Measurements from ENCODE around the gene ATP6V0D1.

ATP6V0D1 gene

GRCh38 chr16:67405336-67405735, 75.6 kb downstream of the ATP6V0D1 start:
- no peak overlapping the region for H3K4me3 ChIP-seq (ENCODE audit: low read depth, low read length)
- H3K36me3 ChIP-seq (ENCODE audit: control insufficient read depth, insufficient read depth, low read length): no peaks in the 10 kb centered on the region
- TF ChIP-seq CTCF (IDR thresholded peaks at IDR 0.05): no peak
- no peak overlapping the region for H3K9ac ChIP-seq
- H2AFZ ChIP-seq: no peak overlapping the region
- H3K79me2 ChIP-seq: no peaks in the 10 kb centered on the region
- H3K4me1 ChIP-seq: peaks cover 13% of the 10 kb centered on the region
- H3K9me3 ChIP-seq (ENCODE audit: control insufficient read depth, low read length): no peaks in the 10 kb centered on the region
- no peak overlapping the region for H3K27ac ChIP-seq
- no peak overlapping the region for H3K4me2 ChIP-seq (ENCODE audit: low read length)
- H3K27me3 ChIP-seq (ENCODE audit: control insufficient read depth, insufficient read depth, low read length): no peaks in the 10 kb centered on the region

GRCh38 chr16:67404740-67405226, 76.2 kb downstream of the ATP6V0D1 start:
- no peaks in the 10 kb centered on the region for H3K9me3 ChIP-seq (ENCODE audit: control insufficient read depth, low read length)
- no peak for TF ChIP-seq CTCF (IDR thresholded peaks at IDR 0.05)
- H2AFZ ChIP-seq: no peak overlapping the region
- H3K36me3 ChIP-seq (ENCODE audit: control insufficient read depth, insufficient read depth, low read length): no peaks in the 10 kb centered on the region
- H3K27ac ChIP-seq: peak overlapping the region; percentile 7
- peaks cover 17% of the 10 kb centered on the region for H3K4me1 ChIP-seq
- no peaks in the 10 kb centered on the region for H3K27me3 ChIP-seq (ENCODE audit: control insufficient read depth, insufficient read depth, low read length)
- H3K4me3 ChIP-seq (ENCODE audit: low read depth, low read length): no peak overlapping the region
- H3K79me2 ChIP-seq: no peaks in the 10 kb centered on the region
- H3K4me2 ChIP-seq (ENCODE audit: low read length): peak overlapping the region; percentile 0
- no peak overlapping the region for H3K9ac ChIP-seq

GRCh38 chr16:67403976-67404555, 76.9 kb downstream of the ATP6V0D1 start:
- Histone ChIP-seq H3K9ac (no peak overlapping the region), H3K27ac (no peak overlapping the region)

GRCh38 chr16:67400901-67401300, 80.1 kb downstream of the ATP6V0D1 start:
- Histone ChIP-seq H3K36me3 (ENCODE audit: control insufficient read depth, insufficient read depth, low read length) (no peaks in the 10 kb centered on the region), H3K4me2 (ENCODE audit: low read length) (no peak overlapping the region), H2AFZ (no peak overlapping the region), H3K4me3 (ENCODE audit: low read depth, low read length) (no peak overlapping the region), H3K27me3 (ENCODE audit: control insufficient read depth, insufficient read depth, low read length) (no peaks in the 10 kb centered on the region), H3K4me1 (peaks cover 30% of the 10 kb centered on the region), H3K27ac (no peak overlapping the region), H3K9ac (no peak overlapping the region), H3K9me3 (ENCODE audit: control insufficient read depth, low read length) (no peaks in the 10 kb centered on the region), H3K79me2 (no peaks in the 10 kb centered on the region)
- no peak for TF ChIP-seq CTCF (IDR thresholded peaks at IDR 0.05)

More at GRCh38 chr16:67403976-67404555, 76.9 kb downstream of the ATP6V0D1 start:
- Histone ChIP-seq H3K27me3 (ENCODE audit: control insufficient read depth, insufficient read depth, low read length) (no peaks in the 10 kb centered on the region), H3K4me1 (peaks cover 19% of the 10 kb centered on the region), H3K36me3 (ENCODE audit: control insufficient read depth, insufficient read depth, low read length) (no peaks in the 10 kb centered on the region), H3K4me3 (ENCODE audit: low read depth, low read length) (no peak overlapping the region), H3K9me3 (ENCODE audit: control insufficient read depth, low read length) (no peaks in the 10 kb centered on the region), H3K79me2 (no peaks in the 10 kb centered on the region), H3K4me2 (ENCODE audit: low read length) (peak overlapping the region; percentile 0), H2AFZ (no peak overlapping the region)
- no peak for TF ChIP-seq CTCF (IDR thresholded peaks at IDR 0.05)

Data from parathyroid adenoma (tissue), 2 donors.